ENCODE results near the gene SLC43A1.

SLC43A1 gene

DNA sequence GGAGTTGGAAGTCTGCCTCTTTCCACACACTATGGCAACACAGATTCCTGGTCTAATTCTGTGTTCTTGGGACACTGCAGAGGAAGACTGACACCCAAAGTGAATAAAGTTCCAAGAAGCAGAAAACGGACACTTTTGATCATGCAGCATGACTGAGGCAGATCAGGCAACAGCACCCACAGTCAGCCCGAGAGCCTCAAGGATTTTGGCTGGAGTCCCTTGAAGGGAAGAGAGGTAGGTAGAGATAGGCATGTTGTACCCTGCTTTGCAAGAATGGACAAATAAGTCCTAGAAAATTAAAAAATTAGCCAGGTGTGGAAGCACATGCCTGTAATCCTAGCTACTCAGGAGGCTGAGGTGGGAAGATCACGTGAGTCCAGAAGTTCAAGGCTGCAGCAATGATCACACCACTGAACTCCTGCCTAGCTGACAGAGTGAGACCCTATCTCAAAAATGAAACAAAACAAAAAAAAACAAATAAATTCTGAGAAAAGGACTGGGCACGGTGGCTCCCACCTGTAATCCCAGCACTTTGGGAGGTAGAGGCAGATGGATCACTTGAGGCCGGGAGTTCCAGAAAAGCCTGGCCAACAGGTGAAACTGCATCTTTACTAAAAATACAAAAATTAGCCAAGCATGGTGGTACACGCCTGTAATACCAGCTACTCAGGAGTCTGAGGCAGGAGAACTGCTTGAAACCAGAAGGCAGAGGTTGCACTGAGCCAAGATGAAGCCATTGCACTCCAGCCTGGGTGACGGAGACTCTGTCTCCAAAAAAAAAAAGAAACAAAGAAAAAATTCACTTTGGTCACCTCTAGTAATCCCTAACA, 6.9 kb downstream of the SLC43A1 start:
- TF ChIP-seq ISL1 (CRISPR knock-in tag; IDR thresholded peaks at IDR 0.05) = no peak
- ATAC-seq = no peak

DNA sequence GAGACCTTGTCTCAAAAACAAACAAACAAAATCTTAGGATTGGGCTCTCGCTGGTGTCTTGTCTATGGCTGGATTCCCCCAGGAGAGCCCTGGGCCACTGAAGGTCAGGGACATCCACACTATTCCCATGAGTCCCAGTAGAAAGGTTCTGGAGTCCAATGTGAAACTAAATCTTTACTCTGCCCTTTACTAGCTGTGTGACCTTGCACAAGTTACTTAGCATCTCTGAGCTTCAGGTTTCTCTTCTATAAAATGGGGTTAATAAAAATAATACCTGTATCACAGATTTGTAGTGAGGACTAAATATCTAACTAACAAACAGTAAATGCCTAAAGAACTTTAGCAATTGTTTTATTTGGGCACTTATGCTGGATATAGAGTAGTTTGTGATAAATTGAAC, 9.0 kb downstream of the SLC43A1 start:
- no peak for ATAC-seq
- TF ChIP-seq ZFP30 (CRISPR knock-in tag; IDR thresholded peaks at IDR 0.05) (no peak), ZNF565 (CRISPR knock-in tag; conservative IDR thresholded peaks at IDR 0.05; ENCODE audit: low read depth) (no peak)

DNA sequence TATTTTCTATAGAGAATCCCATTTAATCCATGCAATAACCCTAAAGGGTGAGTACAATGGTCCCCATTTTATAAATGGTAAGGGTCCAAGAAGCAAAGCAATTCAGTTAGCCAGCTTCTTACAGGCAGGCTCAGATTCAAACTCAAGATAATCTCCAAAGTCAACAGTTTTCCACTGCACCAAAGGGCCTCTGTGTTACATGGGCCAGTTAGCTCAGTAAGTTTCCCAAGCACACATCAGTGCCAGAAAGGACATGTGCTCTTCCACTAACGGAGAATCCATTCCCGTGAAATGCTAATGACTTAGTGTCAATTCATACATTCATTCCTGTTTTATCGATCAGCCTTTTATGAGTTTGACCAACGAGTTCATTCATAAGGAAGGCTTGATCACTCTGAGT, 11.0 kb downstream of the SLC43A1 start:
- TF ChIP-seq, protein P1, sequence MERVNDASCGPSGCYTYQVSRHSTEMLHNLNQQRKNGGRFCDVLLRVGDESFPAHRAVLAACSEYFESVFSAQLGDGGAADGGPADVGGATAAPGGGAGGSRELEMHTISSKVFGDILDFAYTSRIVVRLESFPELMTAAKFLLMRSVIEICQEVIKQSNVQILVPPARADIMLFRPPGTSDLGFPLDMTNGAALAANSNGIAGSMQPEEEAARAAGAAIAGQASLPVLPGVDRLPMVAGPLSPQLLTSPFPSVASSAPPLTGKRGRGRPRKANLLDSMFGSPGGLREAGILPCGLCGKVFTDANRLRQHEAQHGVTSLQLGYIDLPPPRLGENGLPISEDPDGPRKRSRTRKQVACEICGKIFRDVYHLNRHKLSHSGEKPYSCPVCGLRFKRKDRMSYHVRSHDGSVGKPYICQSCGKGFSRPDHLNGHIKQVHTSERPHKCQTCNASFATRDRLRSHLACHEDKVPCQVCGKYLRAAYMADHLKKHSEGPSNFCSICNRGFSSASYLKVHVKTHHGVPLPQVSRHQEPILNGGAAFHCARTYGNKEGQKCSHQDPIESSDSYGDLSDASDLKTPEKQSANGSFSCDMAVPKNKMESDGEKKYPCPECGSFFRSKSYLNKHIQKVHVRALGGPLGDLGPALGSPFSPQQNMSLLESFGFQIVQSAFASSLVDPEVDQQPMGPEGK (CRISPR knock-in tag; IDR thresholded peaks at IDR 0.05; ENCODE audit: borderline replicate concordance) = no peak
- TF ChIP-seq, protein P2, sequence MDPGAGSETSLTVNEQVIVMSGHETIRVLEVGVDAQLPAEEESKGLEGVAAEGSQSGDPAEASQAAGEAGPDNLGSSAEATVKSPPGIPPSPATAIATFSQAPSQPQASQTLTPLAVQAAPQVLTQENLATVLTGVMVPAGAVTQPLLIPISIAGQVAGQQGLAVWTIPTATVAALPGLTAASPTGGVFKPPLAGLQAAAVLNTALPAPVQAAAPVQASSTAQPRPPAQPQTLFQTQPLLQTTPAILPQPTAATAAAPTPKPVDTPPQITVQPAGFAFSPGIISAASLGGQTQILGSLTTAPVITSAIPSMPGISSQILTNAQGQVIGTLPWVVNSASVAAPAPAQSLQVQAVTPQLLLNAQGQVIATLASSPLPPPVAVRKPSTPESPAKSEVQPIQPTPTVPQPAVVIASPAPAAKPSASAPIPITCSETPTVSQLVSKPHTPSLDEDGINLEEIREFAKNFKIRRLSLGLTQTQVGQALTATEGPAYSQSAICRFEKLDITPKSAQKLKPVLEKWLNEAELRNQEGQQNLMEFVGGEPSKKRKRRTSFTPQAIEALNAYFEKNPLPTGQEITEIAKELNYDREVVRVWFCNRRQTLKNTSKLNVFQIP (CRISPR knock-in tag; IDR thresholded peaks at IDR 0.05; ENCODE audit: borderline replicate concordance, low read depth) = no peak
- TF ChIP-seq, protein P3, sequence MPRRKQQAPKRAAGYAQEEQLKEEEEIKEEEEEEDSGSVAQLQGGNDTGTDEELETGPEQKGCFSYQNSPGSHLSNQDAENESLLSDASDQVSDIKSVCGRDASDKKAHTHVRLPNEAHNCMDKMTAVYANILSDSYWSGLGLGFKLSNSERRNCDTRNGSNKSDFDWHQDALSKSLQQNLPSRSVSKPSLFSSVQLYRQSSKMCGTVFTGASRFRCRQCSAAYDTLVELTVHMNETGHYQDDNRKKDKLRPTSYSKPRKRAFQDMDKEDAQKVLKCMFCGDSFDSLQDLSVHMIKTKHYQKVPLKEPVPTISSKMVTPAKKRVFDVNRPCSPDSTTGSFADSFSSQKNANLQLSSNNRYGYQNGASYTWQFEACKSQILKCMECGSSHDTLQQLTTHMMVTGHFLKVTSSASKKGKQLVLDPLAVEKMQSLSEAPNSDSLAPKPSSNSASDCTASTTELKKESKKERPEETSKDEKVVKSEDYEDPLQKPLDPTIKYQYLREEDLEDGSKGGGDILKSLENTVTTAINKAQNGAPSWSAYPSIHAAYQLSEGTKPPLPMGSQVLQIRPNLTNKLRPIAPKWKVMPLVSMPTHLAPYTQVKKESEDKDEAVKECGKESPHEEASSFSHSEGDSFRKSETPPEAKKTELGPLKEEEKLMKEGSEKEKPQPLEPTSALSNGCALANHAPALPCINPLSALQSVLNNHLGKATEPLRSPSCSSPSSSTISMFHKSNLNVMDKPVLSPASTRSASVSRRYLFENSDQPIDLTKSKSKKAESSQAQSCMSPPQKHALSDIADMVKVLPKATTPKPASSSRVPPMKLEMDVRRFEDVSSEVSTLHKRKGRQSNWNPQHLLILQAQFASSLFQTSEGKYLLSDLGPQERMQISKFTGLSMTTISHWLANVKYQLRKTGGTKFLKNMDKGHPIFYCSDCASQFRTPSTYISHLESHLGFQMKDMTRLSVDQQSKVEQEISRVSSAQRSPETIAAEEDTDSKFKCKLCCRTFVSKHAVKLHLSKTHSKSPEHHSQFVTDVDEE (CRISPR knock-in tag; IDR thresholded peaks at IDR 0.05) = no peak
- TF ChIP-seq ZFP30 (CRISPR knock-in tag; IDR thresholded peaks at IDR 0.05) (no peak), TOX (CRISPR knock-in tag; IDR thresholded peaks at IDR 0.05; ENCODE audit: borderline replicate concordance) (no peak)
- no peak for ATAC-seq

DNA sequence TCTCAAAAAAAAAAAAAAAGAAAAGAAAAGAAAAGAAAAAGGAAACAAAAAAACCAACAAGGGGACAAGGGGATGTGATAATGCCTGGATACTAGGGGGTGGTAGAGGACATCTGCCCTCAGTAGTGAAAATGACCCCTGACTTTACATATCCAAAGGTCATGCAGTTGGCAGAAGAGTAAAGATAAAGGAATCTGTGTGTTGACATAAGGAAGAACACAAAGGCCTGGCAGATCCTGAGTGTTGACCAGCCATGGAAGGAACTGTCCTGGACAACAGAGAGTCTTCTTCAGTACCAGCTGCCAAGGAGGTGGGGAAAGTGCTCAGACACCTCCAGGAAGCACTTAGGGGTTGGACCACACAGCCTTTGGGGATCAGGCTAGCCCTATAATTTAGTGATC, 12.6 kb downstream of the SLC43A1 start:
- ATAC-seq = no peak

More for the DNA sequence above, 12.6 kb downstream of the SLC43A1 start:
- TF ChIP-seq ZNF70 (CRISPR knock-in tag; IDR thresholded peaks at IDR 0.05) (no peak), RARB (CRISPR knock-in tag; IDR thresholded peaks at IDR 0.05) (no peak), ZFP30 (CRISPR knock-in tag; IDR thresholded peaks at IDR 0.05) (no peak), TOX (CRISPR knock-in tag; IDR thresholded peaks at IDR 0.05; ENCODE audit: borderline replicate concordance) (no peak), CSDC2 (CRISPR knock-in tag; IDR thresholded peaks at IDR 0.05) (no peak), SNAI2 (CRISPR knock-in tag; IDR thresholded peaks at IDR 0.05) (no peak), BACH2 (CRISPR knock-in tag; IDR thresholded peaks at IDR 0.05; ENCODE audit: borderline replicate concordance) (no peak), ZNF8 (CRISPR knock-in tag; IDR thresholded peaks at IDR 0.05) (no peak), ISL1 (CRISPR knock-in tag; IDR thresholded peaks at IDR 0.05) (no peak), ZFP3 (CRISPR knock-in tag; IDR thresholded peaks at IDR 0.05) (no peak), PPARA (CRISPR knock-in tag; IDR thresholded peaks at IDR 0.05; ENCODE audit: borderline replicate concordance) (no peak), ZC3H10 (CRISPR knock-in tag; IDR thresholded peaks at IDR 0.05) (no peak), GLIS3 (CRISPR knock-in tag; IDR thresholded peaks at IDR 0.05) (no peak), TCF4 (CRISPR knock-in tag; IDR thresholded peaks at IDR 0.05; ENCODE audit: borderline replicate concordance) (no peak), ARNTL (CRISPR knock-in tag; IDR thresholded peaks at IDR 0.05; ENCODE audit: borderline replicate concordance, low read depth) (no peak)
- TF ChIP-seq, protein P3 (CRISPR knock-in tag; IDR thresholded peaks at IDR 0.05) = no peak
- TF ChIP-seq, protein P4, sequence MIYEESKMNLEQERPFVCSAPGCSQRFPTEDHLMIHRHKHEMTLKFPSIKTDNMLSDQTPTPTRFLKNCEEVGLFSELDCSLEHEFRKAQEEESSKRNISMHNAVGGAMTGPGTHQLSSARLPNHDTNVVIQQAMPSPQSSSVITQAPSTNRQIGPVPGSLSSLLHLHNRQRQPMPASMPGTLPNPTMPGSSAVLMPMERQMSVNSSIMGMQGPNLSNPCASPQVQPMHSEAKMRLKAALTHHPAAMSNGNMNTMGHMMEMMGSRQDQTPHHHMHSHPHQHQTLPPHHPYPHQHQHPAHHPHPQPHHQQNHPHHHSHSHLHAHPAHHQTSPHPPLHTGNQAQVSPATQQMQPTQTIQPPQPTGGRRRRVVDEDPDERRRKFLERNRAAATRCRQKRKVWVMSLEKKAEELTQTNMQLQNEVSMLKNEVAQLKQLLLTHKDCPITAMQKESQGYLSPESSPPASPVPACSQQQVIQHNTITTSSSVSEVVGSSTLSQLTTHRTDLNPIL (CRISPR knock-in tag; IDR thresholded peaks at IDR 0.05; ENCODE audit: low read depth) = no peak
- TF ChIP-seq, protein P2 (CRISPR knock-in tag; IDR thresholded peaks at IDR 0.05; ENCODE audit: borderline replicate concordance, low read depth) = no peak
